ENCODE results near the gene RFK. TPM values are rescaled to one million over a fixed set of nuclear protein-coding genes. Genes with fewer than 3 reads are reported as not detected.
A peak's percentile ranks its signal among the peaks of the same experiment; 100 is the strongest.

Gene RFK
- total RNA-seq, 1 experiment from 2014 or later = 12.4 TPM

DNA sequence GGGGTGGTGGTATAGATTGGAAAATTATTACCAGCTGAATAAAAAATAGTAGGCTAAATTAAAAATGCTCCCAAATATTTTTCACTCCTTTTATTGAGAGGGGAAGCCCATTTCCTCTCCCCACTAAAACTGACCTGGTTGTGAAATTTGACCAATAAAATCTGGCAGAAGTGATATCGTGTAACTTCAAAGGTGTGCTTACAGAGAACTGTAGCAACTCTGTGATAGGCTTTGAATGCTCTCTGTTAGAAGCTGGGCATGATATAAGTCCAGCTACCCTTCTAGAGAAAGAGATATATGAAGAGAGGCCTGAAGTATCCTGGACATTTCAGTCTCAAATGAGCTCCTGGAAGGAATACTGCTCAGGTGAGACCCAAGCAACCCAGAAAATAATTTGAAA is 10.2 kb upstream of the RFK start:
- TF ChIP-seq, protein P1, sequence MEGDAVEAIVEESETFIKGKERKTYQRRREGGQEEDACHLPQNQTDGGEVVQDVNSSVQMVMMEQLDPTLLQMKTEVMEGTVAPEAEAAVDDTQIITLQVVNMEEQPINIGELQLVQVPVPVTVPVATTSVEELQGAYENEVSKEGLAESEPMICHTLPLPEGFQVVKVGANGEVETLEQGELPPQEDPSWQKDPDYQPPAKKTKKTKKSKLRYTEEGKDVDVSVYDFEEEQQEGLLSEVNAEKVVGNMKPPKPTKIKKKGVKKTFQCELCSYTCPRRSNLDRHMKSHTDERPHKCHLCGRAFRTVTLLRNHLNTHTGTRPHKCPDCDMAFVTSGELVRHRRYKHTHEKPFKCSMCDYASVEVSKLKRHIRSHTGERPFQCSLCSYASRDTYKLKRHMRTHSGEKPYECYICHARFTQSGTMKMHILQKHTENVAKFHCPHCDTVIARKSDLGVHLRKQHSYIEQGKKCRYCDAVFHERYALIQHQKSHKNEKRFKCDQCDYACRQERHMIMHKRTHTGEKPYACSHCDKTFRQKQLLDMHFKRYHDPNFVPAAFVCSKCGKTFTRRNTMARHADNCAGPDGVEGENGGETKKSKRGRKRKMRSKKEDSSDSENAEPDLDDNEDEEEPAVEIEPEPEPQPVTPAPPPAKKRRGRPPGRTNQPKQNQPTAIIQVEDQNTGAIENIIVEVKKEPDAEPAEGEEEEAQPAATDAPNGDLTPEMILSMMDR (IDR thresholded peaks at IDR 0.05; ENCODE audit: insufficient read depth in 1 of 2, low read depth in 1 of 2, low read length in 1 of 2, severe bottlenecking in 1 of 2, unreplicated experiment in 1 of 2) = no peak
- no TSS peak for BruUV-seq (replicated peaks)
- Mint-ChIP-seq H3K36me3 (ENCODE audit: insufficient read depth, unreplicated experiment) (no peaks in the 10 kb centered on the region), H3K4me3 (ENCODE audit: unreplicated experiment) (no peak overlapping the region), H3K27ac (ENCODE audit: unreplicated experiment) (no peak overlapping the region), H3K27me3 (ENCODE audit: insufficient read depth, unreplicated experiment) (no peaks in the 10 kb centered on the region), H3K9me3 (ENCODE audit: unreplicated experiment) (no peaks in the 10 kb centered on the region), H3K4me1 (ENCODE audit: low read depth, unreplicated experiment) (no peaks in the 10 kb centered on the region)
- ChIA-PET POLR2A (no interaction called here), CTCF (no interaction called here)
- no peak for DNase-seq
- no peaks in the 10 kb centered on the region for H3K27me3 ChIP-seq (replicated peaks; ENCODE audit: control insufficient read depth, insufficient read depth, low read length)
- H3K9me3 ChIP-seq = no peaks in the 10 kb centered on the region
- no peaks in the 10 kb centered on the region for H3K36me3 ChIP-seq (ENCODE audit: control insufficient read depth, insufficient read depth, low read length)
- no peak overlapping the region for H3K4me3 ChIP-seq (ENCODE audit: low read depth, low read length)
- intact Hi-C loops (cut with micrococcal nuclease; ENCODE audit: unreplicated experiment) = loop anchor here (5.0 kb wide), 1 partner anchor 298 kb away; no protein-coding TSS in a partner anchor
- no peaks in the 10 kb centered on the region for H3K4me1 ChIP-seq

DNA sequence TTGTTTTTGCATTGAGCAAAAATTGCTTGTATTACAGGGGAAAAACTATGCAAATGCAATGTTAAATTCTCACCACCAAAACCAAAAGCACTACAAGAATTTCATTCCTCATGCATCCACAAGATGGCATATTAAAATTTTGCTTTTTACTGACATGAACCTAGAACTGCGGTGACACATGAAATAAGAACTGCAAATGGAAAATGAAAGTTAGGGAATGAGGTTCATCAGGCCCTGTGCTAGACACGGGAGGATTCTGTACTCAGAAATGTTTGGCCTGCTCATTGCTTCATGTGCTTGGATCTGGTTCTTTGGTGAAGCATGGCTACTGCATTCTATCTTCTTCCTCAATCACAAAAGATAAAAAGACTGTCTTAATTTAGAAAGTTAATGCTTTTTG is 9.1 kb upstream of the RFK start:
- no peaks in the 10 kb centered on the region for H3K36me3 ChIP-seq (ENCODE audit: control insufficient read depth, insufficient read depth, low read length)
- no TSS peak for BruUV-seq (replicated peaks)
- TF ChIP-seq, protein P1 (IDR thresholded peaks at IDR 0.05; ENCODE audit: insufficient read depth in 1 of 2, low read depth in 1 of 2, low read length in 1 of 2, severe bottlenecking in 1 of 2, unreplicated experiment in 1 of 2) = peak in 1 of 2 experiments; percentile 11
- Mint-ChIP-seq H3K4me3 (ENCODE audit: unreplicated experiment) (no peak overlapping the region), H3K27ac (ENCODE audit: unreplicated experiment) (no peak overlapping the region), H3K9me3 (ENCODE audit: unreplicated experiment) (no peaks in the 10 kb centered on the region), H3K4me1 (ENCODE audit: low read depth, unreplicated experiment) (no peaks in the 10 kb centered on the region), H3K36me3 (ENCODE audit: insufficient read depth, unreplicated experiment) (no peaks in the 10 kb centered on the region), H3K27me3 (ENCODE audit: insufficient read depth, unreplicated experiment) (no peaks in the 10 kb centered on the region)
- no peak for DNase-seq
- H3K4me3 ChIP-seq (ENCODE audit: low read depth, low read length) = no peak overlapping the region
- H3K4me1 ChIP-seq = no peaks in the 10 kb centered on the region
- POLR2A ChIA-PET = no interaction called here
- H3K9me3 ChIP-seq = no peaks in the 10 kb centered on the region
- H3K27me3 ChIP-seq (replicated peaks; ENCODE audit: control insufficient read depth, insufficient read depth, low read length) = no peaks in the 10 kb centered on the region
- intact Hi-C loops (cut with micrococcal nuclease; ENCODE audit: unreplicated experiment) = loop anchor here (5.0 kb wide), 1 partner anchor 299 kb away; no protein-coding TSS in a partner anchor
- CTCF ChIA-PET = no interaction called here

DNA sequence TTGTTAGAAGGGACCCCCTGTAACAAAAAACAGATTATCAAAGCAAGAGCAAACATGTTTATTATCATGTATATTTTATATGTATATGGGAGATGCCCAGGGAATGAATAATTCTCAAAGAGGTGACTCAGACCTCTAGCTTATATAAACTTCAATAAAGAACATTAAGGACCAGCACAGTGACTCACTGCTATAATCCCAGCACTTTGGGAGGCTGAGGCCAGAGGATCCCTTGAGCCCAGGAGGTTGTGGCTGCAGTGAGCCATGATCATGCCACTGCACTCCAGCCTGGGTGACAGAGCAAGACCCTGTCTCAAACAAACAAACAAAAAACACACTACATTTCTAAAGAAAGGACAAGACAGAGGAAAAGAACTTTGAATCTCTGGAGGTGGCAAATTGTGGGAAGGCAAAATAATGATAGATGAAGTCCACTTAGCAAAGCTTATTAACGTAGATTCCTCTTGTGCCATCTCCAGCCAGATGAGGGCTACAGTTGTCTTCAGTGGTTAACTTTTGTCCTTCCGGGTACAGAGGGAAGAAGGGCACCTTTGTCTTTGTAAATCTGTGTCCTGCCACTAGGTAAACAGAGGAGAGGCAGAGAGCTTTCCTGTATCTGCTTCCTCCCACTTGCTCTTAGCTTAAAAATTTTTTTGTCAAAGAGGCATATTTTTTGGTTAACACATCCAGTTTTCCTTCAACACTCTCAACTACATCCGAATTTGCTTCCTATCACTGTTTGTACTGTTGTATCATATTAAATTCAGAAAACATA is 7.5 kb upstream of the RFK start:
- Mint-ChIP-seq H3K9me3 (ENCODE audit: unreplicated experiment) (no peaks in the 10 kb centered on the region), H3K27ac (ENCODE audit: unreplicated experiment) (no peak overlapping the region), H3K4me3 (ENCODE audit: unreplicated experiment) (no peak overlapping the region), H3K36me3 (ENCODE audit: insufficient read depth, unreplicated experiment) (no peaks in the 10 kb centered on the region), H3K27me3 (ENCODE audit: insufficient read depth, unreplicated experiment) (no peaks in the 10 kb centered on the region), H3K4me1 (ENCODE audit: low read depth, unreplicated experiment) (no peaks in the 10 kb centered on the region)
- DNase-seq = no peak
- ChIA-PET CTCF (no interaction called here), POLR2A (no interaction called here)
- no peaks in the 10 kb centered on the region for H3K4me1 ChIP-seq
- no peak overlapping the region for H3K4me3 ChIP-seq (ENCODE audit: low read depth, low read length)
- BruUV-seq (replicated peaks) = no TSS peak
- no peaks in the 10 kb centered on the region for H3K9me3 ChIP-seq
- TF ChIP-seq, protein P1 (IDR thresholded peaks at IDR 0.05; ENCODE audit: insufficient read depth in 1 of 2, low read depth in 1 of 2, low read length in 1 of 2, severe bottlenecking in 1 of 2, unreplicated experiment in 1 of 2) = no peak
- intact Hi-C loops (cut with micrococcal nuclease; ENCODE audit: unreplicated experiment) = loop anchor here (5.0 kb wide), 1 partner anchor 301 kb away; no protein-coding TSS in a partner anchor
- H3K36me3 ChIP-seq (ENCODE audit: control insufficient read depth, insufficient read depth, low read length) = no peaks in the 10 kb centered on the region
- no peaks in the 10 kb centered on the region for H3K27me3 ChIP-seq (replicated peaks; ENCODE audit: control insufficient read depth, insufficient read depth, low read length)

Measured in Caco-2 (cell line).